Measurements from ENCODE around the gene CHST2.

DNA sequence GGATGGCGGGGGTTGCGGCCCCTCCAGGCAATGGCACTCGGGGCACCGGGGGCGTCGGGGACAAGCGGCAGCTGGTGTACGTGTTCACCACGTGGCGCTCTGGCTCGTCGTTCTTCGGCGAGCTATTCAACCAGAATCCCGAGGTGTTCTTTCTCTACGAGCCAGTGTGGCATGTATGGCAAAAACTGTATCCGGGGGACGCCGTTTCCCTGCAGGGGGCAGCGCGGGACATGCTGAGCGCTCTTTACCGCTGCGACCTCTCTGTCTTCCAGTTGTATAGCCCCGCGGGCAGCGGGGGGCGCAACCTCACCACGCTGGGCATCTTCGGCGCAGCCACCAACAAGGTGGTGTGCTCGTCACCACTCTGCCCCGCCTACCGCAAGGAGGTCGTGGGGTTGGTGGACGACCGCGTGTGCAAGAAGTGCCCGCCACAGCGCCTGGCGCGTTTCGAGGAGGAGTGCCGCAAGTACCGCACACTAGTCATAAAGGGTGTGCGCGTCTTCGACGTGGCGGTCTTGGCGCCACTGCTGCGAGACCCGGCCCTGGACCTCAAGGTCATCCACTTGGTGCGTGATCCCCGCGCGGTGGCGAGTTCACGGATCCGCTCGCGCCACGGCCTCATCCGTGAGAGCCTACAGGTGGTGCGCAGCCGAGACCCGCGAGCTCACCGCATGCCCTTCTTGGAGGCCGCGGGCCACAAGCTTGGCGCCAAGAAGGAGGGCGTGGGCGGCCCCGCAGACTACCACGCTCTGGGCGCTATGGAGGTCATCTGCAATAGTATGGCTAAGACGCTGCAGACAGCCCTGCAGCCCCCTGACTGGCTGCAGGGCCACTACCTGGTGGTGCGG, 1.9 kb downstream of the CHST2 start:
- TF ChIP-seq CTCF (IDR thresholded peaks at IDR 0.05) (peak; percentile 46), EZH2 (IDR thresholded peaks at IDR 0.05) (peak; percentile 5)
